VCaP (cell line): Measurements from ENCODE around the gene SSC4D.
"Not testable (repeated sequence)": the region's sequence is repeated elsewhere in the genome, so short reads cannot be mapped to it uniquely, and the experiment has no call there.

Source experiments
- H3K27ac ChIP-seq: fragments of 450-650 bp; 2 replicates; pipeline ENCODE4 v1.5.1; 2017
- TF ChIP-seq, protein P1 (sequence below): fragments of 450-650 bp; conservative IDR thresholded peaks from 2 replicates; pipeline ENCODE4 v1.5.1; 2017; ENCODE audit warnings: mild to moderate bottlenecking, moderate library complexity

SSC4D gene

DNA sequence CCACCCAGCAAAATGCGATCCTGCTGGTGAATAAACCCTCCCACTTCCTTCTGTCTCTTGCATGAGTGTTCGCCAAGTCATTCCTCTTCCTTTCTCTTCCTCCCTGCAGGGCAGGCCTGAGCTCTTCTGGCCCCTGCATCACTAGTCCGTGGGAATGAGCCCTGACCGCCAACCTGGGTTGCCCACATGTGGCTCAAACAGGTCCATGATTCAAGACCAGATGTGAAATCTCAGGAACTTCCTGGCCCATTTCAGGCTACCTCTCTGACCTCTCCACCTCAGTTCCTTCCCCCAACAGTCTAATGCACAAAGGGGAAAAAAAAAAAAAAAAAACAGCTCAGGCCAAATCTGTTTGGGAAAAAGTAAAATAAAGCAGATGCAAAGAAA, 45.3 kb downstream of the SSC4D start:
- no peak overlapping the region for H3K27ac ChIP-seq
- TF ChIP-seq, protein P1, sequence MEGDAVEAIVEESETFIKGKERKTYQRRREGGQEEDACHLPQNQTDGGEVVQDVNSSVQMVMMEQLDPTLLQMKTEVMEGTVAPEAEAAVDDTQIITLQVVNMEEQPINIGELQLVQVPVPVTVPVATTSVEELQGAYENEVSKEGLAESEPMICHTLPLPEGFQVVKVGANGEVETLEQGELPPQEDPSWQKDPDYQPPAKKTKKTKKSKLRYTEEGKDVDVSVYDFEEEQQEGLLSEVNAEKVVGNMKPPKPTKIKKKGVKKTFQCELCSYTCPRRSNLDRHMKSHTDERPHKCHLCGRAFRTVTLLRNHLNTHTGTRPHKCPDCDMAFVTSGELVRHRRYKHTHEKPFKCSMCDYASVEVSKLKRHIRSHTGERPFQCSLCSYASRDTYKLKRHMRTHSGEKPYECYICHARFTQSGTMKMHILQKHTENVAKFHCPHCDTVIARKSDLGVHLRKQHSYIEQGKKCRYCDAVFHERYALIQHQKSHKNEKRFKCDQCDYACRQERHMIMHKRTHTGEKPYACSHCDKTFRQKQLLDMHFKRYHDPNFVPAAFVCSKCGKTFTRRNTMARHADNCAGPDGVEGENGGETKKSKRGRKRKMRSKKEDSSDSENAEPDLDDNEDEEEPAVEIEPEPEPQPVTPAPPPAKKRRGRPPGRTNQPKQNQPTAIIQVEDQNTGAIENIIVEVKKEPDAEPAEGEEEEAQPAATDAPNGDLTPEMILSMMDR: no peak

DNA sequence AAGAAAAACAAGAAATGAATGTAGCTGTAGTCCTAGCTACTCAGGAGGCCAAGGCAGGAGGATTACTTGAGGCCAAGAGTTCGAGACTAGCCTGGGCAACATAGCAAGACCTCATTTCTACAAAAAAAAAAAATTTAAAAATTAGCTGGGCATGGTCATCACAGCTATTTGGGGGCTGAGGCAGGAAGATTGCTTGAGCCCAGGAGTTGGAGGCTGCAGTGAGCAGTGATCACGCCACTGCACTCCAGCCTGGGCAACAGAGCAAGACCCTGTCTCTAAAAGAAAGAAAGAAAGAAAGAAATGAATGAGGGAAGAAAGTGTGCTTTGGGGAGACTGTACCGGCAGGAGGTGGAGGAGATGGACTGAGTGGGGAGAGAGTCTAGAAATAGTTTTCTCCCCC, 45.7 kb downstream of the SSC4D start:
- not testable (repeated sequence) for H3K27ac ChIP-seq

DNA sequence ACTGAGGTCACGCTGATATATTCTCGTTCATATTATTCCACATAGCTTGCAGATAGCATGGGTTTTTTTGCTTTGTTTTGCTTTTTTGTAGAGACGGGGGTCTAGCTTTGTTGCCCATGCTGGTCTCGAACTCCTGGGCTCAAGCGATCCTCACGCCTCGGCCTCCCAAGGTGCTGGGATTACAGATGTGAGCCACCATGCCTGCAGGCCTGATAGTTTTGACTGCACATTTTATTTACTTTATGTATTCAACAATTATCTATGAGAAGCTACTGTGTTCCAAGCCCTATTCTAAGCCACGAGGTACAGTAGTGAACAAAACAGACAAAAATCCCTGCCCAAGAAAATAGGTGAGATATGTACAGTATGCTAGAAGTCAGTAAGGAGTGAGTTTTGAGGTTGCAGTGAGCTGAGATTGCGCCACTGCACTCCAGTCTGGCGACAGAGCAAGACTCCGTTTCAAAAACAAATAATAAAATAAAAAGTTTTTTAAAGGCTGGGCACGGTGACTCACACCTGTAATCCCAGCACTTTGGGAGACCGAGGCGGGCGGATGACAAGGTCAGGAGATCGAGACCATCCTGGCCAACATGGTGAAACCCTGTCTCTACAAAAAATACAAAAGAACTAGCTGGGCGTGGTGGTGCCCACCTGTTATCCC, 49.4 kb downstream of the SSC4D start:
- peak overlapping the region; percentile 98 for H3K27ac ChIP-seq
- TF ChIP-seq, protein P1: no peak

DNA sequence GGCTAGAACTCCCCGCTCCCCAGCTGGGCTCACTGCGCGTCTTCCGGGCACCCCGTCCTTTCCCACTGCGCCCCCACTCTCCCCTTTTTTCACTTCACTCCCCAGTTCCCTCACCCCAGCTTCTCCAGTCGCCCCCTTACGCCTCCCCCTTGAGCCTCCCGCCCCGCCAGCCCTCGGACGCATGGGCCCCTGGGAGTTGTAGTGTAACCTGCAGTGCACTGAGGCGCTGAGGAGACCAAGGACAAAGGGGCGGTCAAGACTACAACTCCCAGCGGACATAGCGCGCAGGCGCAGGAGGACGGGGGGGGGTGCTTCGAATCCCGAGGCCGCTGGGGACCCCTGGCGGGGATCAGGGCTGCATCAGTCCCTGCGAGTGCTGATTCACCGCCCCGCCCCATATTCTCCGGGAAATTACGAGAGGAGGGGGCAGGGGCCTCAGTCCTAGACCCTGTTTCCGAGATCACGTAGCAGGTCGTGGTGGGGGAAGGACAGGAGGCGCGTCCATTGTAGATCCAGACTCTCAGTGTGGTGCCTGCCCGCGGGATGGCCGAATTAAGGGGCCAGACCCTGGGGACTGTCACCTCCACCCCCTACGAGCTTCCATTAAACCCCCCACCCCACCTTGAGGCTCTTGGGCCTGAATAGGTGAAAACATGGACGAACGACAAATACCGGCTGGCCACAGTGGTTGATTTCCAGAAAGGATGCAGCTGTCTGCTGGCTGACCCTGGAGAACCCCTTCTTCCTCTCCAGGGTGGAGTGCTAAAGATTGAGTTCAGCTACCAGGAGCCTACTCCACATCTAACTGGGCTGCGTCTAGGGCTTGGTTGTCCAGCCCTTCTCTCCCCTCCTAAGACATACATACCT, 50.2 kb downstream of the SSC4D start:
- TF ChIP-seq, protein P1: peak; percentile 90
- H3K27ac ChIP-seq: peak overlapping the region; percentile 98

DNA sequence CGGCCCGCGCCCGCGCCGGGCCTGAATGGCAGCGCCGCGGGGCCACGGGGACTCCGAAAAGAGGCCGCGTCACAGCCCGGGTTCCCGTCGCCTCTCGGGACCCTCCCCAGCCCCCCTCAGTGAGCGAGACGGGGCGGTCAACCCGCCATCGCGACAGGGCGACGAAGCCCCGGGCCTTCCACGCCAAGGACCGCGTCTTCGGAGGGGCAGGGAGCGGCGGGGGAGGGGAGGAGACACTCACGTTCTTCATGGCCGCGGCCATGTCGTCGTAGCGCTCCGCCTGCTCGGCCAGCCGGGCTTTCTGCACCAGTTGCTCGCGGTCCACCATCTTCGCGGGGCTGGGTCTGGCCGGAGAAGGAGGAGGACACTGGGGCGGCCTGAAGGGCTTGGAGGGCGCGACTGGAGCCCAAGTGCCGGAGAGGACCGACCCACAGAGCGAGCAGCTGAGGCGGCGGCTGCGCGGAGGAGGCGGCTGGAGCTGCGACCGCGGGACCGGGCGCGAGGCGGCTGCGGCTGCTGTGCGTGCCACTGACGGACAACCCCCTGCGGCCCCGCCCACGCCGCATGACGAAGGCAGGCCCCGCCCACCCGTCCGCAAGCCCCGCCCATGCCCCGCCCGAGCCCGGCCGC, 50.9 kb downstream of the SSC4D start, which contains the start of gene YWHAG:
TSS of gene YWHAG (minus strand) at position 511 of the 630 bp plus-strand sequence. CDS start at position 328, 183 bp downstream.
- TF ChIP-seq, protein P1: no peak
- peak within 1 kb of the TSS; percentile 98 for H3K27ac ChIP-seq

DNA sequence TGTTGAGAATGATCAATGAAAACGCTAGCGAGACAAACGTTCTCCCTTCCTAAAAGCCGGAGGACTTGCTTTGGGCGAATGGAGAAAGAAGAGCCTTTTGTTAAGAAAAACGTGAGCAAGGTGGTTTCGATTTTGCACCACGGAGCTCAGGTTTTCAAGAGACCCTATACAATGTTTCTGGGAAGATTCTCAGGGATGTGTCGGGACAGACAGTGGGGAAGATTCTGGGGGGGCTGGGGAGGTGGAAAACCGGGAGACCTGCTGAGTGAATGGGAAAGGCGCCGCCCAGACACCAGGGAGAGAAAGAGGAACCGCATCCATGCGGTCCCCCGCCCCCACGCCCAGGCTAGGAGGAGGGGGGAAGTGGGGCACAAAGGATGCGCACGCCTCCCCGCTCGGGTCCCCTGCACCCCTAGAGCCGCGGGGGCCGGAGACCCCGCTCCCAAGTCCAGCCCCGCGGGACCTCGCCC, 51.5 kb downstream of the SSC4D start:
- H3K27ac ChIP-seq: peak overlapping the region; percentile 98
- TF ChIP-seq, protein P1: no peak

DNA sequence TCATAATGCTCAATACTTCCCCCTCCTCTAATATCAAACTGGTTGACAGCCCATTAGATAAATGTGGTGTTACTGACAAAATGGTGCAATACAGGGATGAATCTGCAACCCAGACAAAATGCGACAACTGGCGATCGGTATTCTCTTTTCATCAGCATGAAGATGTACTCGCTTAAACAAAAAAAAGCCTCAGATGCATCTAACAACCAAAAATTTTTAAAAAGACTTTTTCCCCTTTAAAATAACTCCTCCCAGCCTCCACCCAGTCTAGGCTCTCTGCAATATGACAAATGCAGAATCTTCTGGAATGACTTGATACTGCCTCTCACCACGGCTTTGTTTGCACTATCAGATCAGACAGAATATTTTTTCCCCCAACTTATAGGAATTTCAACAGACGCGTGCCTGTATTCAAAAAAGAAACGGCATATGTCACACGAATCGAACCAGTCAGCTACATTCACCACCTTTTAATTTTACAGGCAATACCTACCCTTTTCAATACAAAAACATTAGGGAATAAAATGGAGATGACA, 52.0 kb downstream of the SSC4D start:
- TF ChIP-seq, protein P1: no peak
- peak overlapping the region; percentile 98 for H3K27ac ChIP-seq
